Osteocyte (in vitro differentiated cells): ENCODE data around the gene CYP27B1. TPM values are rescaled to one million over a fixed set of nuclear protein-coding genes. Genes with fewer than 3 reads are reported as not detected.
A peak's percentile ranks its signal among the peaks of the same experiment; 100 is the strongest.

Source experiments
- DNase-seq: peaks from one replicate; pipeline ENCODE4 v3.0.0; 2021; ENCODE audit warnings: mixed read lengths; ENCODE audit not compliant: unreplicated experiment; ENCODE audit errors: extremely low spot score
- H3K27ac Mint-ChIP-seq: one replicate; pipeline ENCODE4 v1.8.0; 2021; ENCODE audit warnings: mild to moderate bottlenecking, mixed read lengths; ENCODE audit not compliant: unreplicated experiment
- H3K27me3 Mint-ChIP-seq: one replicate; pipeline ENCODE4 v1.8.0; 2021; ENCODE audit warnings: mixed read lengths; ENCODE audit not compliant: unreplicated experiment
- H3K36me3 Mint-ChIP-seq: one replicate; pipeline ENCODE4 v1.8.0; 2021; ENCODE audit warnings: mixed read lengths; ENCODE audit not compliant: unreplicated experiment
- H3K4me1 Mint-ChIP-seq: one replicate; pipeline ENCODE4 v1.8.0; 2021; ENCODE audit warnings: mixed read lengths; ENCODE audit not compliant: unreplicated experiment
- H3K4me3 Mint-ChIP-seq: one replicate; pipeline ENCODE4 v1.8.0; 2021; ENCODE audit warnings: mild to moderate bottlenecking, moderate library complexity, mixed read lengths; ENCODE audit not compliant: unreplicated experiment
- H3K9me3 Mint-ChIP-seq: one replicate; pipeline ENCODE4 v1.8.0; 2021; ENCODE audit warnings: mixed read lengths; ENCODE audit not compliant: unreplicated experiment
- total RNA-seq: library from RNA; stranded (reverse); gene quantifications from 2 replicates; pipeline ENCODE4 v1.2.1, GENCODE V29; 2021
- TF ChIP-seq, protein P1 (sequence below): fragments of 200-600 bp; sonication (generic); IDR thresholded peaks from 2 replicates; pipeline ENCODE4 v1.5.0; 2021; ENCODE audit warnings: antibody characterized with exemption, mild to moderate bottlenecking, moderate library complexity

CYP27B1 gene
- total RNA-seq, 1 donor from 2014 or later, result 1.7 TPM

- TF ChIP-seq, protein P1, sequence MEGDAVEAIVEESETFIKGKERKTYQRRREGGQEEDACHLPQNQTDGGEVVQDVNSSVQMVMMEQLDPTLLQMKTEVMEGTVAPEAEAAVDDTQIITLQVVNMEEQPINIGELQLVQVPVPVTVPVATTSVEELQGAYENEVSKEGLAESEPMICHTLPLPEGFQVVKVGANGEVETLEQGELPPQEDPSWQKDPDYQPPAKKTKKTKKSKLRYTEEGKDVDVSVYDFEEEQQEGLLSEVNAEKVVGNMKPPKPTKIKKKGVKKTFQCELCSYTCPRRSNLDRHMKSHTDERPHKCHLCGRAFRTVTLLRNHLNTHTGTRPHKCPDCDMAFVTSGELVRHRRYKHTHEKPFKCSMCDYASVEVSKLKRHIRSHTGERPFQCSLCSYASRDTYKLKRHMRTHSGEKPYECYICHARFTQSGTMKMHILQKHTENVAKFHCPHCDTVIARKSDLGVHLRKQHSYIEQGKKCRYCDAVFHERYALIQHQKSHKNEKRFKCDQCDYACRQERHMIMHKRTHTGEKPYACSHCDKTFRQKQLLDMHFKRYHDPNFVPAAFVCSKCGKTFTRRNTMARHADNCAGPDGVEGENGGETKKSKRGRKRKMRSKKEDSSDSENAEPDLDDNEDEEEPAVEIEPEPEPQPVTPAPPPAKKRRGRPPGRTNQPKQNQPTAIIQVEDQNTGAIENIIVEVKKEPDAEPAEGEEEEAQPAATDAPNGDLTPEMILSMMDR, result no peak
- peaks cover 27% of the 10 kb centered on the region for H3K36me3 Mint-ChIP-seq
- H3K27ac Mint-ChIP-seq, result peak overlapping the region; percentile 93
- DNase-seq, result no peak
- H3K4me3 Mint-ChIP-seq, result peak overlapping the region; percentile 94
- no peaks in the 10 kb centered on the region for H3K9me3 Mint-ChIP-seq
- no peaks in the 10 kb centered on the region for H3K27me3 Mint-ChIP-seq
- peaks cover 35% of the 10 kb centered on the region for H3K4me1 Mint-ChIP-seq
Measured at GRCh38 chr12:57751432-57751787, 15.5 kb downstream of the CYP27B1 start.

DNA sequence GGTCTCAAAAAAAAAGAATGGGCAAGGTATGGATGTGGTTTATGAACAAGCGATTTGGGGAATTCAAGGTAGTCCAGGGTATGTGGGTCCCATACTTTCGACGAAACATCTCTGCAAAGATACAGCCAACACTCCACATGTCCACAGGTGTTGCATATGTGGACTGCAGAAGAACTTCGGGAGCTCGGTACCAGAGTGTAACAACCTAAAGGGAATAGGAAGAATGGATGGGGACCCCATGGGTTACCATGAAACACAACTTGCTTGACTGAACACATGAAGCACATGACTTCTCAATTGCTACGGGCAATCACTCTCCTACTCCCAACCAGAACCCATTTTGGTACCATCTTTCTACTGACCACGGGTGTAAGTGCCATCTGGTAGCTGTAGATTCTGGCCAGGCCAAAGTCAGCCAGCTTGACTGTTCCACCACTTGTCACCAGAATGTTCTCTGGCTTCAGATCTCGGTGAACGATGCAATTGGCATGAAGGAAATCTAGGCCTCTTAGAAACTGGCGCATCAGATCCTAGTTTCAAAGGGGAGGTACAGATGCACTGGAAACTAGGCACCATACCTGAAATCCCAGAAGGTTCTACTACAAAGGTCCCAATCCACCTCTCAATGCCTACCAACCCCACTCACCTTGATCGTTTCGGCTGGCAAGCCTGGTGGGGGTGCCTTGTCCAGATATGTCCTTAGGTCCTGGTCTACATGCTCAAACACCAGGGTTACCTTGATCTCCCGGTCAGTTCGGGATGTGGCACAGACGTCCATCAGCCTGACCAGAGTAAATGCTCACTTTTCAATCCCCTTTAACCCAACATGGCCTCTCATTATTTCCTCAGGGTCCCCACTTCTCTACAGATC lies 16.1 kb downstream of the CYP27B1 start:
- no peak for DNase-seq
- H3K27me3 Mint-ChIP-seq, result no peaks in the 10 kb centered on the region
- H3K9me3 Mint-ChIP-seq, result no peaks in the 10 kb centered on the region
- peaks cover 37% of the 10 kb centered on the region for H3K4me1 Mint-ChIP-seq
- peak overlapping the region; percentile 94 for H3K4me3 Mint-ChIP-seq
- TF ChIP-seq, protein P1, result no peak
- peak overlapping the region; percentile 93 for H3K27ac Mint-ChIP-seq
- H3K36me3 Mint-ChIP-seq, result peaks cover 30% of the 10 kb centered on the region

DNA sequence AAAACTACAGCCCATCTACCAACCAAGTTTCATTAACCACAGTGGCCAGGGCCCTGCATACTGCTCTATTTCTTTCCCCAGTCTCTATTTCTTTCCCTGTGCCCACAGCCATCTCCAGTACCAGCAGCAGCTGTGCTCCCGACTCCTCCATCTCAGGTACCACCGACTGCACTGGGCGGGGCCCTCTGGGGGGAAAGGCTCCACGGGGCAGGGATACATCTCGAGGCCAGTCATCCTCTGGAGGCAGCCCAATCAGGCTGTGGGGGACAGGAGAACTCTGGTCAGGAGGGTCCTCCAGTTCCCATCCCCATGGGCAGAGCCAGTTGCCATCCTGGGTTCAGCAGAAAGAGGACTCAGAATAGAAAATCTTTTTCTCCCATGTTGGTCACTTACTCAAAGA lies 17.8 kb downstream of the CYP27B1 start:
- TF ChIP-seq, protein P1, result no peak
- Mint-ChIP-seq H3K27ac (no peak overlapping the region), H3K9me3 (no peaks in the 10 kb centered on the region), H3K4me3 (no peak overlapping the region), H3K27me3 (no peaks in the 10 kb centered on the region), H3K36me3 (peaks cover 30% of the 10 kb centered on the region), H3K4me1 (peaks cover 38% of the 10 kb centered on the region)
- no peak for DNase-seq

- H3K4me3 Mint-ChIP-seq, result peak overlapping the region; percentile 97
Measured at GRCh38 chr12:57746025-57746424, 20.9 kb downstream of the CYP27B1 start.

DNA sequence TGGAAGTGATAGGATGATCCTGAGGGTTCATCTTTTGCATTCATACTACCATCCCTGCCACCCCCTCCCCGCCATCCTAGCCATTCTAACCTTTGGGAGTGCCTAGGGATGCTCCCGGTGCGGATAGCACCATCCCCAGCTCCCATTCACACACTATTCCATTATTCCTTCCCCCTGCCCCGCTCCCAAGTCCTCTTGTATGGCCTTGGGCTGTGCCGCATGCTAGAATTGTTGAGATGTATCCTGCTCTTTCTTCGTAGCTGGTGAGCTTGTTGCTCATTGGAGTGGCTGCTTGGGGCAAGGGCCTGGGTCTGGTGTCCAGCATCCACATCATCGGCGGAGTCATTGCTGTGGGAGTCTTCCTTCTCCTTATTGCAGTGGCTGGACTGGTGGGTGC lies 21.4 kb downstream of the CYP27B1 start:
- DNase-seq, result no peak
- H3K27ac Mint-ChIP-seq, result peak overlapping the region; percentile 100
- H3K4me1 Mint-ChIP-seq, result peaks cover 19% of the 10 kb centered on the region
- peak overlapping the region; percentile 97 for H3K4me3 Mint-ChIP-seq
- no peaks in the 10 kb centered on the region for H3K9me3 Mint-ChIP-seq
- TF ChIP-seq, protein P1, result no peak
- H3K36me3 Mint-ChIP-seq, result peaks cover 25% of the 10 kb centered on the region
- peaks cover 20% of the 10 kb centered on the region for H3K27me3 Mint-ChIP-seq

More at GRCh38 chr12:57746025-57746424, 20.9 kb downstream of the CYP27B1 start:
- peaks cover 24% of the 10 kb centered on the region for H3K4me1 Mint-ChIP-seq
- peaks cover 28% of the 10 kb centered on the region for H3K36me3 Mint-ChIP-seq
- TF ChIP-seq, protein P1, result no peak
- no peak for DNase-seq
- no peaks in the 10 kb centered on the region for H3K9me3 Mint-ChIP-seq
- peaks cover 15% of the 10 kb centered on the region for H3K27me3 Mint-ChIP-seq
- peak overlapping the region; percentile 100 for H3K27ac Mint-ChIP-seq
